Measurements from ENCODE around the gene NCR3LG1. TPM values are rescaled to one million over a fixed set of nuclear protein-coding genes. Genes with fewer than 3 reads are reported as not detected.

NCR3LG1 gene
- total RNA-seq, 1 experiment from 2014 or later = 1.4 TPM

DNA sequence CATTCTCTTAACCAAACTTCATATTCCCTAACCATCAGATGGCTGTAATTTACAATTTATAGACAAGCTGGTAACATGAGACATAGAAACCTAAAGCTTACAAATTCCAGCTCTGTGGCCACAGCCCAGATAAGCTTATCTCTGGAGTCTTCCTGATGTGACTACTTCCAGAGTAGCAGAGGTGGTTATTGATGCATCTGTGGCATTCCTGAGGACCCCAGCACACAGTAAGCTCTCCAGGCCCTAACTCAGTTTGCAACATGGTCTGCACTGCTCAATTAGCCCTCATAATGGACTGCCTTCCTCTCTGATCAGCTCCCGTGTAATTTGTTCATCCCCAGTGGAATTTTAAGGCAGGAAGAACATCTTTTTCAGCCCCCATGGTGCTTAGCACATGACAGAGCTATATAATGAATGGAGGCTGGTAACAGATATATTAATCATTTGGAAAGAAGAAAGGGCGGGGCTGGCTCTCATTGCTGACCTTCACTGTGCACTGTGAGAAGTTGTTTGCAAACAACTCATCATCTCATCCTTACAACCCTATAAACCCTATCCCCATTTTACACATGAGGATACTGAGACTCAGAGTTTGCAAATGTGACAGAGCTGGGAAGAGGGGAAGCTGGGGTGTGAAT, 67.0 kb downstream of the NCR3LG1 start:
- no peak overlapping the region for H3K23ac ChIP-seq (ENCODE audit: insufficient read length, low read depth, low read length)
- H3K18ac ChIP-seq (ENCODE audit: insufficient read length, low read depth, low read length) = no peak overlapping the region
- H3K56ac ChIP-seq (ENCODE audit: insufficient read length, low read depth, low read length) = no peak overlapping the region
- no peak overlapping the region for H3K14ac ChIP-seq (ENCODE audit: insufficient read depth, low read length)
- H3K9ac ChIP-seq (ENCODE audit: extremely low read depth, insufficient read length, low read length) = no peak overlapping the region
- H2BK12ac ChIP-seq (ENCODE audit: insufficient read length, low read depth, low read length) = no peak overlapping the region
- no peaks in the 10 kb centered on the region for H4K20me1 ChIP-seq (ENCODE audit: control insufficient read depth, insufficient read depth, insufficient read length)
- WGBS (ENCODE audit: extremely low coverage, insufficient read length, low lambda C conversion rate) = no CpG with 5 or more reads among the region's 2 CpGs
- H2AK5ac ChIP-seq (ENCODE audit: insufficient read length, low read length) = no peak overlapping the region
- no peak overlapping the region for H2BK15ac ChIP-seq (ENCODE audit: low read depth, low read length)
- H3K4me2 ChIP-seq (ENCODE audit: insufficient read depth, insufficient read length, low read length) = no peak overlapping the region
- H3K79me2 ChIP-seq (ENCODE audit: insufficient read depth, low read length) = no peaks in the 10 kb centered on the region
- H2BK5ac ChIP-seq (ENCODE audit: insufficient read length, low read length) = no peak overlapping the region
- Mint-ChIP-seq H3K36me3 (ENCODE audit: insufficient read depth in 1 of 3, low read depth in 3 of 3) (no peaks in the 10 kb centered on the region), H3K9me3 (no peaks in the 10 kb centered on the region; a peak in 1 of 5 replicates), H3K4me3 (no peak overlapping the region), H3K27me3 (ENCODE audit: low read depth) (peaks cover 59% of the 10 kb centered on the region), H3K4me1 (peaks cover 18 to 25% of the 10 kb centered on the region in 2 experiments), H3K27ac (peak overlapping the region in 1 of 3 experiments; percentile 31; a peak in 1 of 7 replicates)
- no peaks in the 10 kb centered on the region for H3K27me3 ChIP-seq (ENCODE audit: insufficient read depth, low read length)
- TF ChIP-seq, protein P1, sequence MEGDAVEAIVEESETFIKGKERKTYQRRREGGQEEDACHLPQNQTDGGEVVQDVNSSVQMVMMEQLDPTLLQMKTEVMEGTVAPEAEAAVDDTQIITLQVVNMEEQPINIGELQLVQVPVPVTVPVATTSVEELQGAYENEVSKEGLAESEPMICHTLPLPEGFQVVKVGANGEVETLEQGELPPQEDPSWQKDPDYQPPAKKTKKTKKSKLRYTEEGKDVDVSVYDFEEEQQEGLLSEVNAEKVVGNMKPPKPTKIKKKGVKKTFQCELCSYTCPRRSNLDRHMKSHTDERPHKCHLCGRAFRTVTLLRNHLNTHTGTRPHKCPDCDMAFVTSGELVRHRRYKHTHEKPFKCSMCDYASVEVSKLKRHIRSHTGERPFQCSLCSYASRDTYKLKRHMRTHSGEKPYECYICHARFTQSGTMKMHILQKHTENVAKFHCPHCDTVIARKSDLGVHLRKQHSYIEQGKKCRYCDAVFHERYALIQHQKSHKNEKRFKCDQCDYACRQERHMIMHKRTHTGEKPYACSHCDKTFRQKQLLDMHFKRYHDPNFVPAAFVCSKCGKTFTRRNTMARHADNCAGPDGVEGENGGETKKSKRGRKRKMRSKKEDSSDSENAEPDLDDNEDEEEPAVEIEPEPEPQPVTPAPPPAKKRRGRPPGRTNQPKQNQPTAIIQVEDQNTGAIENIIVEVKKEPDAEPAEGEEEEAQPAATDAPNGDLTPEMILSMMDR (conservative IDR thresholded peaks at IDR 0.05) = no peak
- DNase-seq = no peak
- H3K9me3 ChIP-seq (ENCODE audit: control insufficient read depth, low read depth, low read length) = no peaks in the 10 kb centered on the region
- no peaks in the 10 kb centered on the region; the same call in 1 of the 2 replicates for H3K4me1 ChIP-seq (ENCODE audit: insufficient read depth, low read length)
- H2AFZ ChIP-seq (ENCODE audit: low read length) = no peak overlapping the region
- H2BK20ac ChIP-seq (ENCODE audit: low read depth, low read length, poor library complexity, severe bottlenecking) = no peak overlapping the region
- H3T11ph ChIP-seq (ENCODE audit: low read length) = no peak overlapping the region
- no peaks in the 10 kb centered on the region for H3K79me1 ChIP-seq (ENCODE audit: insufficient read depth, low read depth, low read length, poor library complexity, severe bottlenecking)
- no peak overlapping the region for H4K5ac ChIP-seq (ENCODE audit: insufficient read length, low read depth, low read length)
- H3K27ac ChIP-seq (ENCODE audit: insufficient read length, low read depth, low read length) = no peak overlapping the region
- no peak overlapping the region for H3K4ac ChIP-seq (ENCODE audit: low read depth, low read length)
- H3K23me2 ChIP-seq (ENCODE audit: insufficient read length, low read depth, low read length, poor library complexity, severe bottlenecking) = no peaks in the 10 kb centered on the region
- no peak overlapping the region for H4K91ac ChIP-seq (ENCODE audit: insufficient read length, low read depth, low read length)
- no peak overlapping the region for H2BK120ac ChIP-seq (ENCODE audit: low read depth, low read length, poor library complexity, severe bottlenecking)
- no peak overlapping the region for H4K8ac ChIP-seq (replicated peaks; ENCODE audit: insufficient read length, low read depth, low read length)
